Erythroblast (primary cell): ENCODE measurements around the gene PTGES2.

Experiments
- GATA1 ChIP-seq: IDR thresholded peaks from 2 replicates; pipeline ENCODE4 v1.6.1; 2011; ENCODE audit warnings: low read depth, mild to moderate bottlenecking, control low read depth, low read length, moderate library complexity
- POLR2A ChIP-seq: IDR thresholded peaks from 2 replicates; pipeline ENCODE4 v1.6.1; 2011; ENCODE audit warnings: mild to moderate bottlenecking, low read length

- TF ChIP-seq POLR2A = no peak
- TF ChIP-seq GATA1 = no peak
These were observed 18.4 kb upstream of the PTGES2 start for GRCh38 chr9:128145951-128146351.
